ENCODE results near the gene THSD4.

Gene THSD4

DNA sequence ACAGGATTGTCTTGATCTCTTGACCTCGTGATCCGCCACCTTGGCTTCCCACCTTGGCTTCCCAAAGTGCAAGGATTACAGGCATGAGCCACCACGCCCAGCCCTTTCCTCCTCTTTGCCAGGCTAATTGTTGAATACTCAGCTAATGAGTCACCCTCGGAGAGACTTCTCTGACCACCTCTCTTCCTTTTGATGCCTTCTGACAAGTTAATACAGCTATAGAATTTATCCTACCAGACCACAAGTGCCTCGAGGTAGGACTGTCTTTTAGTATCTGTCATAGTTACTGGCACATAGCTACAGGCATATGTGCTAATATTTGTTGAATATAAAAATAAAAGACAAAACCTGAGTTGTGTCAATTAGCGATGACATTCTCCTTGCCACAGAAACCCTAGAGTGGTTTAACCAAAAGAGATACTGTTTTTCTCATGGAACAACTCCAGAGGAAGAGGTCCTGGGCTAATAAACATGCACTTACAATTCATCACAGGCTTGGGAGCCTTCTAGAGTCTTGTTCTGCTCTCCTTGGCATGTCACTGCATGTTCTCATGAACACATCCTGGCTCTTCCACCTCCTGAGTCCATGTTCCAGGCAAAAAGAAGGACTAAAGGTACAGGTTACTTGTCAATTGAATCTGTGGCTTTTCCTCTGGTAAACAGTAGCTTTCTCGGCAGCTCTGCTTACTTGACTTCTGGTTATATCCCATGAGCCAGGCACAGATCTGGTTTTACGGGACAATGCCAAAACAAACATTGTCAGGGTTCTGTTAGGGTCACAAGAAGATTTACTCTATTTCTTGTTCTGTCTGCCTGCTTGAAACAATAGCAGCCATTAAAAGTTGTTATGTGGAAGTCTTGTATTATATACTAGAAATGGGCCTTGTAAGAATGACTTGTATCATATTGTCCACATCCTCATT, 332.3 kb downstream of the THSD4 start:
- no peak overlapping the region for H3K4me3 ChIP-seq (ENCODE audit: control insufficient read depth, low read depth, low read length)
- DNase-seq (ENCODE audit: low read depth): peak; percentile 49

GRCh38 chr15:71448688-71449114, 333.4 kb downstream of the THSD4 start:
- H3K4me3 ChIP-seq (ENCODE audit: control insufficient read depth, low read depth, low read length): no peak overlapping the region
- DNase-seq (ENCODE audit: low read depth): peak; percentile 76
- TF ChIP-seq CTCF (conservative IDR thresholded peaks at IDR 0.05; ENCODE audit: control insufficient read depth, insufficient read depth, low read depth, low read length): peak; percentile 95

More for the DNA sequence above, 332.3 kb downstream of the THSD4 start:
- no peak for TF ChIP-seq CTCF (conservative IDR thresholded peaks at IDR 0.05; ENCODE audit: control insufficient read depth, insufficient read depth, low read depth, low read length)

- no peak for TF ChIP-seq CTCF (conservative IDR thresholded peaks at IDR 0.05; ENCODE audit: control insufficient read depth, insufficient read depth, low read depth, low read length)
- H3K4me3 ChIP-seq (ENCODE audit: control insufficient read depth, low read depth, low read length): no peak overlapping the region
- DNase-seq (ENCODE audit: low read depth): no peak
These were observed 334.1 kb downstream of the THSD4 start for GRCh38 chr15:71449363-71449762.

DNA sequence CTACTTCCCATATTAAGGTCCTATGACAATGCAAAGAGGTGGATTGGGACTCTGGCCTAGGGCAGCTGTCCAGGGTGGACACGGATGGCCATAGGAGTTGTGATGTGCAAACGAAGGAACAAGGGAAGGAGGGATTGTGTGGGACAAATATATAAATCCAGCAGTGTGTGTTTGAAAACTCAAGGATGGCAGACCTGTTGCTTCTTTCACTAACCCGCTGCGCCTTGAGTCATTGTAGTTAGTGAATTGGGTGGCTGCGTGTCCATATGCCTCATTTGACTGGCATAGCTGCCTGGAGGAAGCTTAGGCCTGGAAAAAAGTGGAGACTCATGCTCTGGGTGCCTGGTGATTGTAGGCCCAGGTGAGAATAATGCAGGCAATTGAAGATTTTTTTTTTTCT, 334.7 kb downstream of the THSD4 start:
- no peak for TF ChIP-seq CTCF (conservative IDR thresholded peaks at IDR 0.05; ENCODE audit: control insufficient read depth, insufficient read depth, low read depth, low read length)
- no peak for DNase-seq (ENCODE audit: low read depth)
- H3K4me3 ChIP-seq (ENCODE audit: control insufficient read depth, low read depth, low read length): no peak overlapping the region

DNA sequence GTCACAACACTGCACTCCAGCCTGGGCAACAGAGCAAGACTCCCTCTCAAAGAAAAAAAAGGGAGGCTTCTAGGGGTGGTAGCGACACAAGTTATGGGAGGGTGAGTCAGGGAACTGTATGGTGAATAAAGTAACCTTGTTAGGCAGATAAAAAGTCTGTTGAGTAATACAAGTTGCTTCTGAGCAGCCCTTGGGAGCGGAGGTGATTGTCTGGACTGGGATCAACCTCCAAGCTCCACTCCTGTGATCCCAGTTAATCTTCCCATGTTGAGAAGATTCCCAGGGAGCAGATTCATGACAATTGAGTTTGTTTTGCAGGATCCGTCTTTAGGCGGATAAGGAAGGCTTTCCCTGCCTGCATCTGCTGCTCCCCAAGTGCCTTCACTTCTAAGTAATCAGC, 335.9 kb downstream of the THSD4 start:
- H3K4me3 ChIP-seq (ENCODE audit: control insufficient read depth, low read depth, low read length): no peak overlapping the region
- no peak for TF ChIP-seq CTCF (conservative IDR thresholded peaks at IDR 0.05; ENCODE audit: control insufficient read depth, insufficient read depth, low read depth, low read length)
- DNase-seq (ENCODE audit: low read depth): no peak

GRCh38 chr15:71452893-71453292, 337.6 kb downstream of the THSD4 start:
- TF ChIP-seq CTCF (conservative IDR thresholded peaks at IDR 0.05; ENCODE audit: control insufficient read depth, insufficient read depth, low read depth, low read length): no peak
- no peak for DNase-seq (ENCODE audit: low read depth)
- no peak overlapping the region for H3K4me3 ChIP-seq (ENCODE audit: control insufficient read depth, low read depth, low read length)
